GM12873 (cell line): ENCODE measurements around the gene BRME1.

Source experiments
- CTCF ChIP-seq: IDR thresholded peaks from 2 replicates; pipeline ENCODE4 v1.5.1; 2012; ENCODE audit warnings: low read depth, mild to moderate bottlenecking, moderate library complexity, low read length, control low read depth; ENCODE audit not compliant: insufficient read depth; ENCODE audit errors: missing control alignments

BRME1 gene

DNA sequence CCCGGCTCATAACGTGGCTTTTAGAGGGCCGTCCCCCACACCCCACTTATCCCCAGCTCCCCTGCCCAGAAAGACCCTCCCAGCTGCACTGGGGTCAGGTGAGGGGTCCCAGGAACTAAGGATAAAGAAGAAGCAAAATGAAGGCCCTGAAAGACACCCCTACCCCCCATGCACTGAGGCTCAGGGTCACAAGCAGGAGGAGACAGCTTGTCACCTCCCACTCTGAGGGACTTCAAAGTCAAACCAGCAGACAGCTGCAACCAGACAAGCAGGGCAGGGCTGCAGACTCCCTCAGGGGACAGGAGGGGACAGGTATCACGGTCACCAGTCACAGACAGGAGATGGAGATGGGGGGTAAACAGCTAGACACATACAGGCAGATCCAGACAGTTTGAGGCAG lies 35.0 kb downstream of the BRME1 start:
- TF ChIP-seq CTCF = no peak

GRCh38 chr19:13869281-13869680 lies 36.6 kb downstream of the BRME1 start:
- TF ChIP-seq CTCF = no peak

DNA sequence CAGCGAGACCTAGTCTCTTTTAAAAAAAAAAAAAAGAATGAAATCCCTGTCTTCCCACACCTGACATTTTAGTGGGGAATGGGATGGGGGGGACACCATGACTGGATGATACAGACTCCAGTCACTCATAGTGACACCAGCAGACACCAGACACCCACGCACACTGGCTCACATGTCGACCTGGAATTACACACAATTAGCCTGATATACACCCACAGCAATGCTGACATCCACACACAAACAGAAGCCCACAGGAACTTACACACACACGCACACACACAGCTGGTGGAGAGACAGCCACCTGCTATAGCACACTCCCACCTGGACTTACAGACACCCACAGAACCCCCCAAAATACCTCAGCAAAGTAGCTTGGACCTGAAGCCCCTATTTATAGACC lies 37.3 kb downstream of the BRME1 start:
- no peak for TF ChIP-seq CTCF

DNA sequence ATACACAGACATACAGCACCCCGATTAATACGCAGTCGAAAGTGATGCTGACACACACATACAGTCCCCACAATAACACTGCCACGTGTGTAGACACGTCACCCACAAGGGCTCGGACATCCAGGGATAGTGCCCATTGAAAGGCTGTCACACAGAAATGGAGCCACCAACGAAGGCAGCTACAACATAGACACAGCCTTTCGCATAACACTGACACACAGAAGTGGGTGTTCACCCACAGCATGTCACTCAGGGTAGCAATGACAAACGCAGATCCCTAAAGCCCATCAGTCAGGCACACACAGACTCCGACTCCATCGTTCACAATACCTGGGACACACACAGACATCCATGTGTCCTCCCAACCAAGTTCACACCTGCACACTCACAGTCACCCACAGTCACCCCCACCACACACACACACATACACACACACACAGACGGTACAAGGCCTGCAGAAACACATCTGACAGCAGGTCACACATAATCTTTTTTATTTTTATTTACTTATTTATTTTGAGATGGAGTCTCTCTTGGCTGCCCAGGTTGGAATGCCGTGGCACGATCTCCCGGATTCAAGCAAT lies 39.4 kb downstream of the BRME1 start:
- no peak for TF ChIP-seq CTCF

DNA sequence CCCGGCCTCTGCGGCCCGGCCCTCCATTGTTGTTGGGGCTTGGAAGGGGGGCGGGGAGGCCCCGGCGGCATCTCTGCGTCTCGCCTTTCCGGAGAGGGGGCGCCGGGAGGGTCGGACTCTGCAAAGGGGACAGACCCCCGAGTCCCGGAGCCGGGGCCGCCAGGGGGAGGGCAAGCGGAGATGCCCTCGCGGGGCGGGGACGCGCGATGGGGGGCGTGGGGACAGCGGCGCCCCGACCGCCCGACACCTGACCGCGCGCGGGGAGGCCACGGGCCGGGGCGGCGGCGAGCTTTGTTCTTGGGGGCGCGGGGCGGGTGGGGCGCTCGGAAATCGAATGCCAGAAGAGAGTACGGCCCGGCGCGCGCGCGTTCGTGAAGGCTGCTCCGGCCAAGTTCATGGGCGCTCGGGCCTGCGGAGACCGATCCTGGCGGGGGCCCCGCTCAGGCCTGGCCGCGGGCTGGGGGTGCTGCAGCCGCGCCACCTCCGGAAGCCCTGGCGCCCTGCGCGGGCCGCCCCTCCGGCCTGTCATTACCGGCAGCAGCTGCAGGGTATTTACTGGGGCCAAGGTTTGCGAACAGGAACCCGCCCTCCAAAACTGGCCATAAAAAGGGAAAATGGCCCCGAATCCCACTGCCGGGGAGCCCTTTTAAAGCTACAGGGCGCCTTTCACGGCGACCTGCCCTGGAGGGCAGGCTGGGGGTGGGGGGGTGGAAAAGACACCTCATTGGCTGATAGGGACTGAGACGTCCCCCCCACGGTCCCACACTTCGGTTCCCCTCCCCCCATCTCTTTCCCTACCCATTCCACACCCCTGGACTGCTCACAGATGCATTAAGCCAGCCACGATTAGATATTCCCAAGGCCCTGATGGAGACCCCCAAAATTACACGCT lies 40.1 kb downstream of the BRME1 start:
- TF ChIP-seq CTCF = no peak

GRCh38 chr19:13864667-13865570 lies 41.0 kb downstream of the BRME1 start:
- TF ChIP-seq CTCF = no peak
